Gastrocnemius medialis (tissue), 4 donors: Measurements from ENCODE around the gene PRDM15. TPM values are rescaled to one million over a fixed set of nuclear protein-coding genes. Genes with fewer than 3 reads are reported as not detected.

Experiments
- ATAC-seq, 2 donors: fragments of 150-250 bp; one replicate each; pipeline ENCODE4 v1.9.1; 2016
- DNase-seq, 2 donors: peaks; one replicate each; pipeline ENCODE4 v3.0.0-alpha.2; 2019
- H3K27ac ChIP-seq, 4 donors: fragments of 200-600 bp; sonication (generic); 1 replicate in 1 of 4; 2 replicates in 3 of 4; pipeline ENCODE4 v1.5.1; 2016 to 2018; ENCODE audit warnings: mild to moderate bottlenecking in 2 of 4, moderate library complexity in 1 of 4
- H3K27me3 ChIP-seq, 3 donors: fragments of 200-600 bp; sonication (generic) in 2 of 3; 1 replicate in 1 of 3; 2 replicates in 2 of 3; pipeline versions ENCODE4 v1.5.1 to v1.6.0; 2016 to 2019; ENCODE audit warnings: mild to moderate bottlenecking in 1 of 3, moderate library complexity in 1 of 3
- H3K36me3 ChIP-seq, 2 donors: fragments of 200-600 bp; sonication (generic) in 1 of 2; one replicate each; pipeline ENCODE4 v1.5.1; 2017 to 2018
- H3K4me1 ChIP-seq, 2 donors: fragments of 200-600 bp; sonication (generic) in 1 of 2; one replicate each; pipeline ENCODE4 v1.5.1; 2016 to 2017; ENCODE audit warnings: mild to moderate bottlenecking in 2 of 2
- H3K4me3 ChIP-seq, 4 donors: fragments of 200-600 bp; sonication (generic) in 3 of 4; 1 replicate in 1 of 4; 2 replicates in 3 of 4; pipeline ENCODE4 v1.5.1; 2016 to 2019; ENCODE audit warnings: mild to moderate bottlenecking in 2 of 4
- H3K9me3 ChIP-seq, 3 donors: fragments of 200-600 bp; sonication (generic) in 2 of 3; 1 replicate in 1 of 3; 2 replicates in 2 of 3; pipeline ENCODE4 v1.5.1; 2016 to 2019
- POLR2A ChIP-seq, 2 donors: fragments of 450-650 bp; IDR thresholded peaks; one replicate each; pipeline ENCODE4 v1.6.1; 2017; ENCODE audit warnings: antibody characterized with exemption in 2 of 2, mild to moderate bottlenecking in 2 of 2, moderate library complexity in 2 of 2
- in situ Hi-C, 4 donors: fragments of 200-750 bp; cut with MboI; loops; one replicate each; pipeline versions ENCODE4 v1.15.0 to v1.8.0; 2017; ENCODE audit warnings: low sequenced_read_pairs in 4 of 4
- intact Hi-C: fragments of 100-400 bp; cut with DNase I; formaldehyde crosslinking; loops from one replicate; pipeline ENCODE4 v1.15.1; 2023; ENCODE audit warnings: low total_unique reads
- total RNA-seq, 4 donors: library from RNA; depleted of rRNA; stranded (reverse); fragments of >200 nt; gene quantifications; one replicate each; pipeline versions ENCODE4 v1.1.0 to v1.2.3, GENCODE V29; 2016
- TF ChIP-seq, protein P1 (sequence below), 5 experiments: fragments of 450-650 bp in 3 of 5; fragments of 200-600 bp in 2 of 5; sonication (generic) in 2 of 5; IDR thresholded peaks in 4 of 5; conservative IDR thresholded peaks in 1 of 5; 1 replicate in 4 of 5; 2 replicates in 1 of 5; pipeline ENCODE4 v1.5.1; 2016 to 2019; ENCODE audit warnings: antibody characterized with exemption in 5 of 5, mild to moderate bottlenecking in 3 of 5, moderate library complexity in 3 of 5

Gene PRDM15
- total RNA-seq, 4 donors from 2014 or later, result 4.4 to 13.6 (median 5.4) TPM

GRCh38 chr21:41894922-41895557 lies 15.9 kb upstream of the PRDM15 start:
- no peaks in the 10 kb centered on the region for H3K9me3 ChIP-seq
- H3K36me3 ChIP-seq, result no peaks in the 10 kb centered on the region
- no peaks in the 10 kb centered on the region for H3K4me1 ChIP-seq
- no peaks in the 10 kb centered on the region for H3K27me3 ChIP-seq
- intact Hi-C loops, result no loop called here
- in situ Hi-C loops, result no loop called here
- H3K27ac ChIP-seq, result no peak overlapping the region
- DNase-seq (no peak), ATAC-seq (no peak)
- H3K4me3 ChIP-seq, result no peak overlapping the region
- TF ChIP-seq POLR2A (IDR thresholded peaks at IDR 0.05), result no peak
- TF ChIP-seq, protein P1, sequence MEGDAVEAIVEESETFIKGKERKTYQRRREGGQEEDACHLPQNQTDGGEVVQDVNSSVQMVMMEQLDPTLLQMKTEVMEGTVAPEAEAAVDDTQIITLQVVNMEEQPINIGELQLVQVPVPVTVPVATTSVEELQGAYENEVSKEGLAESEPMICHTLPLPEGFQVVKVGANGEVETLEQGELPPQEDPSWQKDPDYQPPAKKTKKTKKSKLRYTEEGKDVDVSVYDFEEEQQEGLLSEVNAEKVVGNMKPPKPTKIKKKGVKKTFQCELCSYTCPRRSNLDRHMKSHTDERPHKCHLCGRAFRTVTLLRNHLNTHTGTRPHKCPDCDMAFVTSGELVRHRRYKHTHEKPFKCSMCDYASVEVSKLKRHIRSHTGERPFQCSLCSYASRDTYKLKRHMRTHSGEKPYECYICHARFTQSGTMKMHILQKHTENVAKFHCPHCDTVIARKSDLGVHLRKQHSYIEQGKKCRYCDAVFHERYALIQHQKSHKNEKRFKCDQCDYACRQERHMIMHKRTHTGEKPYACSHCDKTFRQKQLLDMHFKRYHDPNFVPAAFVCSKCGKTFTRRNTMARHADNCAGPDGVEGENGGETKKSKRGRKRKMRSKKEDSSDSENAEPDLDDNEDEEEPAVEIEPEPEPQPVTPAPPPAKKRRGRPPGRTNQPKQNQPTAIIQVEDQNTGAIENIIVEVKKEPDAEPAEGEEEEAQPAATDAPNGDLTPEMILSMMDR (IDR thresholded peaks at IDR 0.05 in 4 of 5, conservative IDR thresholded peaks at IDR 0.05 in 1 of 5), result no peak

GRCh38 chr21:41894511-41894910 lies 15.4 kb upstream of the PRDM15 start:
- TF ChIP-seq, protein P1 (IDR thresholded peaks at IDR 0.05 in 4 of 5, conservative IDR thresholded peaks at IDR 0.05 in 1 of 5), result no peak
- TF ChIP-seq POLR2A (IDR thresholded peaks at IDR 0.05), result no peak
- intact Hi-C loops (no loop called here), in situ Hi-C loops (no loop called here)
- DNase-seq, result no peak
- no peaks in the 10 kb centered on the region for H3K9me3 ChIP-seq
- no peaks in the 10 kb centered on the region for H3K4me1 ChIP-seq
- no peaks in the 10 kb centered on the region for H3K36me3 ChIP-seq
- no peak for ATAC-seq
- no peaks in the 10 kb centered on the region for H3K27me3 ChIP-seq
- H3K4me3 ChIP-seq, result no peak overlapping the region
- H3K27ac ChIP-seq, result no peak overlapping the region

DNA sequence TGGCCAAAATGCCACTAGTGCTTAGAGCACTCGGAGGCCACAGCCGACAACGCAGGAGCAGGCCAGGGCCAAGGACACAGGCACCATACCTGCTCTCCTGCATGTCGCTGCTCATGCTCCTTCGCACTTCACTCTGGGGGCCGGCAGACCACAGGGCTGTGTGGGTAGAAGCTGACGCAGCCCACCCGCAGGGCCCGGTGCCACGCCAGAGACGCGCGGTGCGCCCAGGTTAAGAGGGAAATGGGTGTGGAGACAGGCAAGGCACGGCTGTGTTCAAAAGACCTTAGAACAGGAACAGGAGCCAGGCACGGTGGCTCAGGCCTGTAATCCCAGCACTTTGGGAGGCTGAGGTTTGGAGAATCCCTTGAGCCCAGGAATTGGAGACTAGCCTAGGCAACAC lies 13.6 kb upstream of the PRDM15 start:
- Histone ChIP-seq H3K4me1 (no peaks in the 10 kb centered on the region), H3K36me3 (no peaks in the 10 kb centered on the region), H3K27ac (no peak overlapping the region), H3K9me3 (no peaks in the 10 kb centered on the region), H3K27me3 (no peaks in the 10 kb centered on the region), H3K4me3 (no peak overlapping the region)
- TF ChIP-seq, protein P1 (IDR thresholded peaks at IDR 0.05 in 4 of 5, conservative IDR thresholded peaks at IDR 0.05 in 1 of 5), result no peak
- TF ChIP-seq POLR2A (IDR thresholded peaks at IDR 0.05), result no peak
- in situ Hi-C loops, result no loop called here
- ATAC-seq (no peak), DNase-seq (no peak)
- intact Hi-C loops, result no loop called here

- no peaks in the 10 kb centered on the region for H3K36me3 ChIP-seq
- intact Hi-C loops (no loop called here), in situ Hi-C loops (no loop called here)
- no peak for DNase-seq
- H3K4me1 ChIP-seq, result no peaks in the 10 kb centered on the region
- H3K9me3 ChIP-seq, result no peaks in the 10 kb centered on the region
- H3K27me3 ChIP-seq, result no peaks in the 10 kb centered on the region
- TF ChIP-seq, protein P1 (IDR thresholded peaks at IDR 0.05 in 4 of 5, conservative IDR thresholded peaks at IDR 0.05 in 1 of 5), result no peak
- TF ChIP-seq POLR2A (IDR thresholded peaks at IDR 0.05), result no peak
- ATAC-seq, result no peak
- no peak overlapping the region for H3K4me3 ChIP-seq
- H3K27ac ChIP-seq, result no peak overlapping the region
Observed at GRCh38 chr21:41891132-41891531, 12.0 kb upstream of the PRDM15 start.

DNA sequence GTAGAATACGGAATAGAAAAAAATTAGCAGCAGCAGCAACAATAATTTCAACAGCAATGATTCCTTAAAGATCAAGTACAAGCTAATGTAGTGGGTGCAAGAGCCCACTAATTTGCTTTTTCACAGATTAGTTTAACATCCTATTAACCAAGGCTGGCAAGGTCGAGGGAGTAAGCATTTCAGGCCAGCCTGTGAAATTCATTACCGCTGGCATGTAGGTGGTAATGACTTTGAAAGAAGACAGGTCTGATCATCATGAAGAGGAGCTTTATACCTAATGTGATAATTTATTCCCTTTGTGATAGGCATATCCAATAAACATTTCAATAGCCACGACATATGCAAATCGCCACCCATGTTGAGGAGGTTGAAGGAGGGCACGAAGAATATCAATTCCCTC lies 11.2 kb upstream of the PRDM15 start:
- Histone ChIP-seq H3K27me3 (no peaks in the 10 kb centered on the region), H3K36me3 (no peaks in the 10 kb centered on the region), H3K9me3 (no peaks in the 10 kb centered on the region), H3K4me1 (no peaks in the 10 kb centered on the region), H3K27ac (no peak overlapping the region), H3K4me3 (no peak overlapping the region)
- intact Hi-C loops, result no loop called here
- TF ChIP-seq, protein P1 (IDR thresholded peaks at IDR 0.05 in 4 of 5, conservative IDR thresholded peaks at IDR 0.05 in 1 of 5), result no peak
- no peak for TF ChIP-seq POLR2A (IDR thresholded peaks at IDR 0.05)
- in situ Hi-C loops, result no loop called here
- DNase-seq (no peak), ATAC-seq (no peak)
